ENCODE results near the gene ANO9. TPM values are rescaled to one million over a fixed set of nuclear protein-coding genes. Genes with fewer than 3 reads are reported as not detected.

Gene ANO9
- total RNA-seq, 1 donor from 2014 or later: 1.9 TPM

DNA sequence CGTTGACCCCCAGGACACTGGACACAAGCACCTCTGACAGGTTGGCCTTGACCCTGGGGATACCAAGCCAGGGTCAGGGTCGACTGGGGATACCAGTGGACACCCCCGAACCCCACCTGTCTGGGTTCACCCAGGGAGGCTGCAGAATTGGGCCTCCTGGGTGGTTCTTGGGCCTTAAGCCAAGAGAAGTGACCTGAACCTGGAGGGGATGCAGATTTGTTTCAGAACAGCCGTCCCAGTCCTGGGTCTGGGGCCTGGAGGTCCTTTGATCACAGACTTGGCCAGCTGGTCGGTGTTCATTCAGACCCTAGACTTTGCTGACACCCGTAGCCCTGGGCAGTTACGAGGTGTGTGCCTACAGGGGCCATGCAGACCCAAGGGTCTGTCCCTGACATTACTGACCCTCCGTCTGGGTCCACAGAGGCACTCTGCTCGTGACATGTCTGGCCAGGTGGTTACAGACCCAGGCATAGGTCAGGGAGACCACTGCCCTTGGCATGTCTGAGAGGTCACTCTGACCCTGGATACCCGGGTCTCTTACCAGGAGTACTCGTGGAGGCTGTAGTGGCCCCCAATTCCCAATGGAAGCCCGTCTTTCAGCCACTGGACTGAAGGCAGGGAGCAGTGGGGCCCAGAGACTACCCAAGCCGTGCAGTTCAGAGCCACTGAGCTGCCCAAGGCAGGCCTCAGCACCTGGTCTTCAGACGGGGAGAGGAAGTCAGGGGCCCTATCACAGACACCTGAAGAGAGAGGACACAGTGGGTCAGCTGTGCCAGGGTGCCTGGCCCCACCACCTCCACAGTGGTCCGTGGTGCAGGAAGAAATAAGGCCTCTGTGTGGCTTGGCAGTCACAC, 33.4 kb downstream of the ANO9 start:
- TF ChIP-seq EZH2 (IDR thresholded peaks at IDR 0.05; ENCODE audit: insufficient read depth, low read length) (no peak), CTCF (IDR thresholded peaks at IDR 0.05; ENCODE audit: insufficient read depth, low read depth, low read length) (no peak)

DNA sequence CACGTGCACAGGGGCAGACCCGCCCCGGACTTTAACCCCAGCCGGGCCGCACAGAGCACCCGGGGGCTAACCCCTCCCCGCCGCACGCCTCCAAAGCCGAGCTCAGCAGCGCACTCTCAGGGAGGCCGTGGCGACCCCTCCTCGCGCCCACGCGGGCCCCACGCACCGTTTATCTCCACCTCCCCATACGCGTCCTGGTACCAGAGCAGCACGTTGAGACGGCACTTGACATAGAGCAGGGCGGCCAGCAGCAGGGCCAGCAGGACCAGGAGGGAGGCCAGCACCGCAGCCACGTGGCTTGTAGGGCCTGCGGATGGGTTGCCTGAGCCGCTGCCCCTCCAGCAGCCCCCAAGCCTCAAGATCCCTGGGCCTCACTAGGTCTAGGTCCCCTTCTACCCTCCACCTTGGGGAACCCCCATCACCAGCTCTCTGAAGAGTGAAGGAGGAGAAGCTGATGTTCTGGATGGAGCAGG, 34.1 kb downstream of the ANO9 start:
- no peak overlapping the region for H3K27ac Mint-ChIP-seq (ENCODE audit: unreplicated experiment)
- Histone ChIP-seq H3K4me1 (ENCODE audit: insufficient read depth, low read length) (no peaks in the 10 kb centered on the region), H3K27me3 (ENCODE audit: insufficient read depth, low read length) (no peaks in the 10 kb centered on the region), H3K9me3 (ENCODE audit: insufficient read depth, low read depth, low read length) (no peaks in the 10 kb centered on the region), H4K20me1 (ENCODE audit: insufficient read depth, low read length) (no peaks in the 10 kb centered on the region), H3K79me2 (ENCODE audit: insufficient read depth, low read length) (no peaks in the 10 kb centered on the region), H3K4me2 (ENCODE audit: low read length) (peak overlapping the region; percentile 41), H3K4me3 (ENCODE audit: insufficient read depth, low read depth, low read length) (no peak overlapping the region), H3K36me3 (ENCODE audit: insufficient read depth, low read length) (no peaks in the 10 kb centered on the region), H3K9ac (ENCODE audit: low read length) (no peak overlapping the region), H2AFZ (ENCODE audit: low read depth, low read length) (peak overlapping the region; percentile 26), H3K27ac (ENCODE audit: low read depth, low read length) (no peak overlapping the region)
- H3K36me3 Mint-ChIP-seq (ENCODE audit: low read depth, unreplicated experiment): no peaks in the 10 kb centered on the region
- TF ChIP-seq CTCF (IDR thresholded peaks at IDR 0.05; ENCODE audit: insufficient read depth, low read depth, low read length): no peak
- no peak for TF ChIP-seq EZH2 (IDR thresholded peaks at IDR 0.05; ENCODE audit: insufficient read depth, low read length)
- no peak for DNase-seq (ENCODE audit: low read depth)
- H3K27me3 Mint-ChIP-seq (ENCODE audit: low read depth, unreplicated experiment): peaks cover 2% of the 10 kb centered on the region
- no peak for FAIRE-seq
- H3K9me3 Mint-ChIP-seq (ENCODE audit: unreplicated experiment): no peaks in the 10 kb centered on the region
- no peaks in the 10 kb centered on the region for H3K4me1 Mint-ChIP-seq (ENCODE audit: low read depth, unreplicated experiment)
- H3K4me3 Mint-ChIP-seq (ENCODE audit: unreplicated experiment): no peak overlapping the region

More for the DNA sequence above, 33.4 kb downstream of the ANO9 start:
- Mint-ChIP-seq H3K27me3 (ENCODE audit: low read depth, unreplicated experiment) (peaks cover 4% of the 10 kb centered on the region), H3K4me3 (ENCODE audit: unreplicated experiment) (no peak overlapping the region), H3K9me3 (ENCODE audit: unreplicated experiment) (no peaks in the 10 kb centered on the region), H3K27ac (ENCODE audit: unreplicated experiment) (no peak overlapping the region), H3K36me3 (ENCODE audit: low read depth, unreplicated experiment) (no peaks in the 10 kb centered on the region), H3K4me1 (ENCODE audit: low read depth, unreplicated experiment) (no peaks in the 10 kb centered on the region)
- FAIRE-seq: no peak
- Histone ChIP-seq H3K4me1 (ENCODE audit: insufficient read depth, low read length) (no peaks in the 10 kb centered on the region), H3K9ac (ENCODE audit: low read length) (no peak overlapping the region), H3K79me2 (ENCODE audit: insufficient read depth, low read length) (no peaks in the 10 kb centered on the region), H3K36me3 (ENCODE audit: insufficient read depth, low read length) (no peaks in the 10 kb centered on the region), H3K4me3 (ENCODE audit: insufficient read depth, low read depth, low read length) (no peak overlapping the region), H3K4me2 (ENCODE audit: low read length) (no peak overlapping the region), H2AFZ (ENCODE audit: low read depth, low read length) (no peak overlapping the region), H3K27ac (ENCODE audit: low read depth, low read length) (no peak overlapping the region), H3K9me3 (ENCODE audit: insufficient read depth, low read depth, low read length) (no peaks in the 10 kb centered on the region), H3K27me3 (ENCODE audit: insufficient read depth, low read length) (no peaks in the 10 kb centered on the region), H4K20me1 (ENCODE audit: insufficient read depth, low read length) (no peaks in the 10 kb centered on the region)
- DNase-seq (ENCODE audit: low read depth): no peak
